ENCODE results near the gene KRT37.

- no peak for TF ChIP-seq PATZ1 (CRISPR knock-in tag; IDR thresholded peaks at IDR 0.05; ENCODE audit: borderline replicate concordance)
- TF ChIP-seq RARB (CRISPR knock-in tag; IDR thresholded peaks at IDR 0.05), result no peak
- TF ChIP-seq ARNTL (CRISPR knock-in tag; IDR thresholded peaks at IDR 0.05; ENCODE audit: borderline replicate concordance, low read depth), result no peak
- TF ChIP-seq POU6F1 (CRISPR knock-in tag; IDR thresholded peaks at IDR 0.05; ENCODE audit: borderline replicate concordance, low read depth), result no peak
- TF ChIP-seq ZNF70 (CRISPR knock-in tag; IDR thresholded peaks at IDR 0.05), result no peak
- TF ChIP-seq TOX (CRISPR knock-in tag; IDR thresholded peaks at IDR 0.05; ENCODE audit: borderline replicate concordance), result no peak
- no peak for TF ChIP-seq ZNF8 (CRISPR knock-in tag; IDR thresholded peaks at IDR 0.05)
- TF ChIP-seq CSDC2 (CRISPR knock-in tag; IDR thresholded peaks at IDR 0.05), result no peak
- TF ChIP-seq ZFP30 (CRISPR knock-in tag; IDR thresholded peaks at IDR 0.05), result no peak
- TF ChIP-seq, protein P1, sequence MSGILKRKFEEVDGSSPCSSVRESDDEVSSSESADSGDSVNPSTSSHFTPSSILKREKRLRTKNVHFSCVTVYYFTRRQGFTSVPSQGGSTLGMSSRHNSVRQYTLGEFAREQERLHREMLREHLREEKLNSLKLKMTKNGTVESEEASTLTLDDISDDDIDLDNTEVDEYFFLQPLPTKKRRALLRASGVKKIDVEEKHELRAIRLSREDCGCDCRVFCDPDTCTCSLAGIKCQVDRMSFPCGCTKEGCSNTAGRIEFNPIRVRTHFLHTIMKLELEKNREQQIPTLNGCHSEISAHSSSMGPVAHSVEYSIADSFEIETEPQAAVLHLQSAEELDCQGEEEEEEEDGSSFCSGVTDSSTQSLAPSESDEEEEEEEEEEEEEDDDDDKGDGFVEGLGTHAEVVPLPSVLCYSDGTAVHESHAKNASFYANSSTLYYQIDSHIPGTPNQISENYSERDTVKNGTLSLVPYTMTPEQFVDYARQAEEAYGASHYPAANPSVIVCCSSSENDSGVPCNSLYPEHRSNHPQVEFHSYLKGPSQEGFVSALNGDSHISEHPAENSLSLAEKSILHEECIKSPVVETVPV (CRISPR knock-in tag; IDR thresholded peaks at IDR 0.05), result no peak
- no peak for TF ChIP-seq SNAI2 (CRISPR knock-in tag; IDR thresholded peaks at IDR 0.05)
- TF ChIP-seq PPARA (CRISPR knock-in tag; IDR thresholded peaks at IDR 0.05; ENCODE audit: borderline replicate concordance), result no peak
- TF ChIP-seq TCF4 (CRISPR knock-in tag; IDR thresholded peaks at IDR 0.05; ENCODE audit: borderline replicate concordance), result no peak
- no peak for TF ChIP-seq OSR1 (CRISPR knock-in tag; IDR thresholded peaks at IDR 0.05)
Observed at GRCh38 chr17:41391535-41391934, 32.9 kb downstream of the KRT37 start.
